Heart right ventricle (tissue), 16 donors: ENCODE data around the gene HYLS1. TPM values are rescaled to one million over a fixed set of nuclear protein-coding genes. Genes with fewer than 3 reads are reported as not detected.
A peak's percentile ranks its signal among the peaks of the same experiment; 100 is the strongest.
"Not testable (repeated sequence)": the region's sequence is repeated elsewhere in the genome, so short reads cannot be mapped to it uniquely, and the experiment has no call there.

Source experiments
- ATAC-seq, 8 donors: fragments of 200-7000 bp; cut with Tn5 transposase; one replicate each; pipeline ENCODE4 v1.9.1; 2020; ENCODE audit warnings: mild to moderate bottlenecking in 8 of 8, moderate library complexity in 8 of 8, moderate number of reproducible peaks in 1 of 8
- DNase-seq, 2 donors: peaks; one replicate each; pipeline ENCODE4 v3.0.0-alpha.2; 2020
- H3K27ac ChIP-seq, 10 donors: fragments of 200-600 bp; sonication (generic) in 2 of 10; one replicate each; pipeline versions ENCODE4 v1.5.0 to v1.8.0; 2020 to 2022; ENCODE audit warnings: mild to moderate bottlenecking in 3 of 10
- H3K27me3 ChIP-seq, 7 donors: fragments of 200-600 bp; one replicate each; pipeline ENCODE4 v1.8.0; 2021 to 2022; ENCODE audit warnings: mild to moderate bottlenecking in 2 of 7
- H3K36me3 ChIP-seq, 9 donors: fragments of 200-600 bp; sonication (generic) in 1 of 9; one replicate each; pipeline versions ENCODE4 v1.5.0 to v1.8.0; 2020 to 2022; ENCODE audit warnings: mild to moderate bottlenecking in 2 of 9
- H3K4me1 ChIP-seq, 9 donors: fragments of 200-600 bp; sonication (generic) in 1 of 9; one replicate each; pipeline versions ENCODE4 v1.5.0 to v1.8.0; 2020 to 2022; ENCODE audit warnings: mild to moderate bottlenecking in 4 of 9
- H3K4me3 ChIP-seq, 10 donors: fragments of 200-600 bp; sonication (generic) in 2 of 10; one replicate each; pipeline versions ENCODE4 v1.5.0 to v1.8.0; 2020 to 2022; ENCODE audit warnings: mild to moderate bottlenecking in 7 of 10, moderate library complexity in 2 of 10
- H3K9me3 ChIP-seq, 11 donors: fragments of 200-600 bp in 10 of 11; sonication (generic) in 2 of 11; one replicate each; pipeline versions ENCODE4 v1.5.0 to v1.8.0; 2013 to 2022; ENCODE audit warnings: mild to moderate bottlenecking in 2 of 11, control low read depth in 1 of 11, moderate library complexity in 1 of 11
- WGBS, 2 donors: extraction: QIAGEN DNeasy Blood & Tissue Kit; methylation state at CpG; one replicate each; pipeline ENCODE4 v1.1.7; 2013; ENCODE audit warnings: inconsistent platforms in 1 of 2; 5-methylcytosine and 5-hydroxymethylcytosine counted together
- intact Hi-C, 10 donors: fragments of 100-400 bp; cut with DNase I; formaldehyde crosslinking; loops; one replicate each; pipeline versions ENCODE4 v1.11.1 to v1.14.2; 2022
- long read RNA-seq, 3 donors: library from polyadenylated mRNA; unstranded; transcript quantifications; one replicate each; pipeline ENCODE4 v2.0.0, GENCODE V29; 2020 to 2021
- polyA plus RNA-seq, 2 donors: library from polyadenylated mRNA; stranded (reverse); fragments of 200-250 nt; gene quantifications; one replicate each; pipeline ENCODE4 v1.2.3, GENCODE V29; 2013
- total RNA-seq, 10 donors: library from RNA; stranded (reverse); fragmentation: NEBNext Ultra II Directional in 3 of 10; extraction: Animal tissue kit (Norgen Biotek cat#: 25700) in 3 of 10; gene quantifications; one replicate each; pipeline versions ENCODE4 v1.2.1 to v1.2.4, GENCODE V29; 2021 to 2023
- TF ChIP-seq, protein P1 (sequence below), 9 donors: fragments of 200-600 bp; sonication (generic) in 2 of 9; IDR thresholded peaks; one replicate each; pipeline versions ENCODE4 v1.5.0 to v1.8.0; 2021 to 2022; ENCODE audit warnings: antibody characterized with exemption in 9 of 9, mild to moderate bottlenecking in 5 of 9, moderate library complexity in 1 of 9
- donor health status: Arrhythmogenic right ventricular cardiomyopathy.
- donor health status: ischemic (EF 13 %, LVEDD 7.1; RV severe dilation, severe dysfunction).
- donor health status: healthy with polysubstance abuse.
- donor health status: DM: no; HTN: yes; CAD: no.
- donor health status: DM: no; HTN: no; CAD: no.
- donor health status: ischemic (EF 25% LVEDD 6.9; RV normal size, moderate dysfunction).
- donor health status: ischemic (EF 25% LVEDD 5.7; RV mildly dilated, moderate dysfunction).
- donor health status: healthy.
- donor health status: DM: yes; HTN: yes; CAD: no.
- donor health status: Ischemic cardiomyopathy.
- donor health status: ischemic (EF 35%, LVEDD 5.7; RV mildly dilated, moderate dysfunction).
- donor health status: nonischemic (EF 11% LVEDD 7.7; RV severe dilation, severe dysfunction).
- donor health status: DM: yes; HTN: yes; CAD: no.
- donor health status: PGD.
- donor health status: ischemic (EF 29% LVEDD 5.4; RV normal size, mild dysfunction).
- donor health status: nonischemic (EF 23%, LVEDD 6.1; RV moderate dilation, normal function).

The HYLS1 gene, protein sequence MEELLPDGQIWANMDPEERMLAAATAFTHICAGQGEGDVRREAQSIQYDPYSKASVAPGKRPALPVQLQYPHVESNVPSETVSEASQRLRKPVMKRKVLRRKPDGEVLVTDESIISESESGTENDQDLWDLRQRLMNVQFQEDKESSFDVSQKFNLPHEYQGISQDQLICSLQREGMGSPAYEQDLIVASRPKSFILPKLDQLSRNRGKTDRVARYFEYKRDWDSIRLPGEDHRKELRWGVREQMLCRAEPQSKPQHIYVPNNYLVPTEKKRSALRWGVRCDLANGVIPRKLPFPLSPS
- total RNA-seq (1 to 10 TPM; 2.0 to 6.4 (median 3.8) TPM), polyA plus RNA-seq (1 to 10 TPM; 2.5 to 3.1 TPM)
- long read RNA-seq, donor 1, partial matches to known transcripts: 0 of 6 reads
- long read RNA-seq, donor 1, other reads (novel, unspliced or antisense): 3 of 6 reads
- long read RNA-seq, donor 2, transcript HYLS1-202 (3 exons, 2,061 nt): major isoform, 5 of 9 reads
- long read RNA-seq, donor 2, partial matches to known transcripts: 0 of 9 reads
- long read RNA-seq, donor 2, other reads (novel, unspliced or antisense): 4 of 9 reads
- long read RNA-seq, donor 3, partial matches to known transcripts: 0 of 10 reads
- long read RNA-seq, donor 3, other reads (novel, unspliced or antisense): 8 of 10 reads

DNA sequence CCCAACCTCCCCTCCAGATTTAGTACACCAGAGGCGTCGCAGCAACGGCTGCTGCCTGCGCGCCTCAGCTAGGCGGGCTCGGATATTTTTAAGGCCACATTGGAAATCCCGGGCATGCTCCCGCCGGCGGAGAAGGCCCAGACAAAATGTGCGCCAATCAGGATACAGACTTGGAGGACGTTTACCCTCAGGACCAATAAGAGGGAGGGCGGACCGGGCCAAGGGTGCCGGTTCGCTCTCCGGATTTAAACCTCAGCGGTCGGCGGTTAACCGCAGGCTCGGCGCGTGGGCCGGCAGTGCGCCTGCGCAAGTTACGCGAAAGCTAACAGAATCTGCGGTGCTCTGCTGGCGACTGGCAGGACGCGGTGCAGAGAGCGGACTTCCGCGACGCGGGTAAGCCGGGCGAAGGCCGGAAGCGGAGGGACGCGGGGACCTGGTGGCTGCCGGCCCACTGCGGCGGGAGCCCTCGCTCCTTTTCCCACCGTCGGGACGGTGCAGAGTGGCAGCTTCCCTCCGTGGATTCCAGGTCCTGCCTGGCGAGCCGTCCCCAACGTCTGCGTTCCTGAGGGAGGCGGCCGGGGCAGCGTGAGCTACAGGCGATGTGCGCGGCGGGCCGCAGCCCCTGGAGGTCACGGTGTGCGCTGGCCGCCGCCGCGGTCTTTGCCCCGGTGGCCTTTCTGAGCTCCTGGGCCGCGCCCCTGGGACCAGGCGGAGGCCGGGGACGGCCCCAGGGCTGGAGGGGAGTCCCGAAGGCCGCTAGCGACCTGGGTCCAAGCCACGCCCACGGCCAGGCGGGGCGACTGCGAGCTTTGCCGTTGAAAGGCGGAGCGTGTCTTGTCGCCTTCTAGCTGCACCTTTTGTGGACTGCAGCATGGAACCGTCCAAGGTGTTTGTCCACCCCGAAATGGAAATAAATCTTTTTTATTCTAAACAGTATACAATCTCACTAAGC lies at the start of gene HYLS1:
Gene HYLS1 (plus strand): TSS at position 296 of the 952 bp plus-strand sequence. CDS start 11,701 bp downstream, outside the sequence.
- WGBS, 2 donors: 0% methylated on average over 82 to 91 of the region's 91 CpGs
- Histone ChIP-seq H3K4me1 (peaks cover 0 to 30% (median 11%) of the 10 kb centered on the region in 9 donors), H3K9me3 (no peaks in the 10 kb centered on the region), H3K4me3 (peak within 1 kb of the TSS; percentile 57 to 89 (median 81)), H3K36me3 (peaks cover 0 to 13% (median 0%) of the 10 kb centered on the region in 9 donors), H3K27me3 (no peaks in the 10 kb centered on the region), H3K27ac (peak within 1 kb of the TSS; percentile 91 to 98 (median 94))
- TF ChIP-seq, protein P1, sequence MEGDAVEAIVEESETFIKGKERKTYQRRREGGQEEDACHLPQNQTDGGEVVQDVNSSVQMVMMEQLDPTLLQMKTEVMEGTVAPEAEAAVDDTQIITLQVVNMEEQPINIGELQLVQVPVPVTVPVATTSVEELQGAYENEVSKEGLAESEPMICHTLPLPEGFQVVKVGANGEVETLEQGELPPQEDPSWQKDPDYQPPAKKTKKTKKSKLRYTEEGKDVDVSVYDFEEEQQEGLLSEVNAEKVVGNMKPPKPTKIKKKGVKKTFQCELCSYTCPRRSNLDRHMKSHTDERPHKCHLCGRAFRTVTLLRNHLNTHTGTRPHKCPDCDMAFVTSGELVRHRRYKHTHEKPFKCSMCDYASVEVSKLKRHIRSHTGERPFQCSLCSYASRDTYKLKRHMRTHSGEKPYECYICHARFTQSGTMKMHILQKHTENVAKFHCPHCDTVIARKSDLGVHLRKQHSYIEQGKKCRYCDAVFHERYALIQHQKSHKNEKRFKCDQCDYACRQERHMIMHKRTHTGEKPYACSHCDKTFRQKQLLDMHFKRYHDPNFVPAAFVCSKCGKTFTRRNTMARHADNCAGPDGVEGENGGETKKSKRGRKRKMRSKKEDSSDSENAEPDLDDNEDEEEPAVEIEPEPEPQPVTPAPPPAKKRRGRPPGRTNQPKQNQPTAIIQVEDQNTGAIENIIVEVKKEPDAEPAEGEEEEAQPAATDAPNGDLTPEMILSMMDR (IDR thresholded peaks at IDR 0.05): peak in 6 of 9 donors; percentile 13 to 60 (median 46)
- peak; percentile 98 to 100 (median 99) for ATAC-seq
- intact Hi-C loops: loop anchor here in 4 of 10 donors (5.0 to 10.0 kb wide), 3 partner anchors 260 to 933 kb away; partner anchors contain the start of genes CHEK1 (in 3 of the 4) and CCDC15 (in 1 of the 4)
- peak; percentile 94 to 95 for DNase-seq

DNA sequence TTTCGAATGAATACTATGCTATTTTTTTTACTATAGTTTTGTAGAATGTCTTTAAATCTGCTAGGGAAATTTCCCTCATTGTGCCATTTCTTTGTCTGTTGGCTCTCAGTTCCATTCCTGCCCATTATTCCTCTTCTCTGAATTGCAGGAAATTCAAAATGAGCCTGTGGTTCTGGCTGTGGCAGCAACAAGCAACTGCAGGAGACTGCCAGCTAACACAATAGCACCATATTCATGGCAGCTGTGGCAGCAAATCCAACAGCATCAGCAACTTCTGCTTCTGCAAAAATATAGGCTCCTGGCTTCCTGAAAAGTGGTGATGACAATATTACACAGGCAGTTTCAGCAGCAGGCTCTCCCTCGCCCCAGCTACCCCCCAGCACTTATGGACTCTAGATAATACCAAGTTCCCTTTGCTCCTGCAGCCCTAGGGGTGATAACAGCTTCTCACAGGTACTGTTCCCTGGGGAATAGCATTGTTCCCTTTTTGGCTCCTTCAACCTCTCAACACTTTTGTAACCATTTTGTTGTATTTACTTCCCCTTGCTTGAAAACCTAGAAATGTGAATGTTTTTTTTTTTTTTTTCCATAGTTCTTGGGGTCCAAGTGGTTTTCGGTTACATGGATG lies 45.0 kb upstream of the HYLS1 start:
- 68 to 69% methylated on average over 3 of the region's 3 CpGs for WGBS, 2 donors
- intact Hi-C loops: no loop called here
- TF ChIP-seq, protein P1 (IDR thresholded peaks at IDR 0.05): no peak
- DNase-seq (no peak), ATAC-seq (no peak)
- no peaks in the 10 kb centered on the region for H3K36me3 ChIP-seq
- H3K27me3 ChIP-seq: no peaks in the 10 kb centered on the region
- peaks cover 0 to 28% (median 16%) of the 10 kb centered on the region in 11 donors for H3K9me3 ChIP-seq
- no peaks in the 10 kb centered on the region for H3K4me1 ChIP-seq
- H3K4me3 ChIP-seq: no peak overlapping the region
- no peak overlapping the region for H3K27ac ChIP-seq

DNA sequence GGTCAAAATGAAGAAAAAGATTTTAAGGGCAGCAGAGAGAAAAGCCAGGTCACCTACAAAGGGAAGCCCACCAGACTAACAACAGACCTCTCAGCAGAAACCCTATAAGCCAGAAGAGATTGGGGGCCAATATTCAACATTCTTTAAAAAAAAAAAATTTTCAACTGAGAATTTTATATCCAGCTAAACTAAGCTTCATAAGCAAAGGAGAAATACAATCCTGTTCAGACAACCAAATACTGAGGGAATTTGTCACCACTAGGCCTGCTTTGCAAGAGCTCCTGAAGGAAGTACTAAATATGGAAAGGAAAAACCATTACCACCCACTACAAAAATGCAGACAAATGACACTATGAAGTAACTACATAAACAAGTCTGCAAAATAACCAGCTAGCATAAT lies 41.3 kb upstream of the HYLS1 start:
- DNase-seq: no peak
- no peak overlapping the region for H3K27ac ChIP-seq
- no peaks in the 10 kb centered on the region for H3K27me3 ChIP-seq
- intact Hi-C loops: no loop called here
- peaks cover 0 to 28% (median 16%) of the 10 kb centered on the region in 11 donors for H3K9me3 ChIP-seq
- TF ChIP-seq, protein P1 (IDR thresholded peaks at IDR 0.05): no peak
- no peak for ATAC-seq
- H3K4me1 ChIP-seq: no peaks in the 10 kb centered on the region
- H3K4me3 ChIP-seq: no peak overlapping the region
- no peaks in the 10 kb centered on the region for H3K36me3 ChIP-seq

DNA sequence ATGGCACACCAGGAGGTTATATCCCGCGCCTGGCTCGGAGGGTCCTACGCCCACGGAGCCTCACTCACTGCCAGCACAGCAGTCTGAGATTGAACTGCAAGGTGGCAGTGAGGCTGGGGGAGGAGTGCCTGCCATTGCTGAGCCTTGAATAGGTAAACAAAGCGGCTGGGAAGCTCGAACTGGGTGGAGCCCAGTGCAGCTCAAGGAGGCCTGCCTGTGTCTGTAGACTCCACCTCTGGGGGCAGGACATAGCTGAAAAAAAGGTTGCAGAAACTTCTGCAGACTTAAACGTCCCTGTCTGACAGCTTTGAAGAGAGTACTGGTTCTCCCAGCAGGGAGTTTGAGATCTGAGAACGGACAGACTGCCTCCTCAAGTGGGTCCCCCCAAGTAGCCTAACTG lies 29.8 kb upstream of the HYLS1 start:
- WGBS, 2 donors: 82 to 88% methylated on average over 9 of the region's 9 CpGs
- ATAC-seq, H3K9me3 ChIP-seq, DNase-seq, H3K27me3 ChIP-seq, H3K27ac ChIP-seq, H3K4me1 ChIP-seq, H3K36me3 ChIP-seq, H3K4me3 ChIP-seq, intact Hi-C loops: not testable (repeated sequence)

DNA sequence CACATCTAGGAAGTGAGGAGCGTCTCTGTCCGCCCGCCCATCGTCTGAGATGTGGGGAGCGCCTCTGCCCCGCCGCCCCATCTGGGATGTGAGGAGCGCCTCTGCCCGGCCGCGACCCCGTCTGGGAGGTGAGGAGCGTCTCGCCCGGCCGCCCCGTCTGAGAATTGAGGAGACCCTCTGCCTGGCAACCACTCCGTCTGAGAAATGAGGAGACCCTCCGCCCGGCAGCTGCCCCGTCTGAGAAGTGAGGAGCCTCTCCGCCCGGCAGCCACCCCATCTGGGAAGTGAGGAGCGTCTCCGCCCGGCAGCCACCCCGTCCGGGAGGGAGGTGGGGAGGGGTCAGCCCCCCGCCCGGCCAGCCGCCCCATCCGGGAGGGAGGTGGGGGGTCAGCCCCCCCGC lies 24.7 kb upstream of the HYLS1 start:
- ATAC-seq, DNase-seq, H3K27me3 ChIP-seq, H3K36me3 ChIP-seq, H3K4me3 ChIP-seq, H3K4me1 ChIP-seq, intact Hi-C loops, H3K9me3 ChIP-seq, H3K27ac ChIP-seq: not testable (repeated sequence)
- WGBS, 2 donors: 96 to 97% methylated on average over 19 to 30 of the region's 33 CpGs

DNA sequence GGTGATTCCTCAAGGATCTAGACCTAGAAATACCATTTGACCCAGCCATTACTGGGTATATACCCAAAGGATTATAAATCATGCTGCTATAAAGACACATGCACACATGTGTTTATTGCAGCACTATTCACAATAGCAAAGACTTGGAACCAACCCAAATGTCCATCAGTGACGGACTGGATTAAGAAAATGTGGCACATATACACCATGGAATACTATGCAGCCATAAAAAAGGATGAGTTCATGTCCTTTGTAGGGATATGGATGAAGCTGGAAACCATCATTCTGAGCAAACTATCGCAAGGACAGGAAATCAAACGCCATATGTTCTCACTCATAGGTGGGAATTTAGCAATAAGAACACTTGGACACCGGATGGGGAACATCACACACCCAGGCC lies 22.1 kb upstream of the HYLS1 start:
- 89 to 96% methylated on average over 4 of the region's 4 CpGs for WGBS, 2 donors
- DNase-seq, intact Hi-C loops, ATAC-seq, H3K9me3 ChIP-seq, H3K36me3 ChIP-seq, H3K4me1 ChIP-seq, H3K4me3 ChIP-seq, H3K27ac ChIP-seq, H3K27me3 ChIP-seq: not testable (repeated sequence)
